ENCODE results near the gene PELI2. TPM values are rescaled to one million over a fixed set of nuclear protein-coding genes. Genes with fewer than 3 reads are reported as not detected.

The PELI2 gene
- total RNA-seq, 1 experiment from 2014 or later: 23.5 TPM

DNA sequence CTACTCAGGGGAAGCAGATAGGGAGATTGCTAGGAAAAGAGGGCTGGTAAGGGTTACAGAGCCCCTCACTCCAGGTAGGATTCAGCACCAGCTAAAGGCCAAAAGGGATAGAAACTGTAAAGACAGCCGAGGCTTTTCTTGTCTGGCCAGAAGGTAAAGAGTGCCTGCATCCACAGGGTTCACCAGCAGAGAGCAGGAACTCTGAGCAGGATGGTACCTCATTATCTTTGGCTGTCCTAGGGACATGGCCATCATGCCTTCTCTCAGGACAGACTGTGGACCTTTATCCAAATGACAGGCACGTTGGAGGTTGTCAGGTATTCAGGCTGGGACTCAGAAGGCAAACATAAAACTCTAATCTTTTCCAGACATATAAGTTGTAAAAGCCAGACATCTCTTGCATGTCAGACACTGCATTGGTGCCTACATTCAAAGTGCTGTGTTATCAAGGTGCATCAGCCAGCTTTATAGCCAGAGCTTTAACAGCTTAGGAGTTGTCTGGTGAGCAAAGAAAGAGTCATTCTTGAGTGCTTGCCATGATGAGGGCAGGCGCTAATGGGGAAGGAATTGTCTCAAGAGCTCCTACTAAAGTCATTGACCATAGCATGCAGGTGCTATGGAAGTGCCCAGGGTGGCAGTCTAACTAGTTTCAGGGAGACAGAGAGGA is 89.5 kb downstream of the PELI2 start (continued):
- TF ChIP-seq TCF7 (CRISPR knock-in tag; IDR thresholded peaks at IDR 0.05; ENCODE audit: low read depth): no peak
- TF ChIP-seq, protein P1, sequence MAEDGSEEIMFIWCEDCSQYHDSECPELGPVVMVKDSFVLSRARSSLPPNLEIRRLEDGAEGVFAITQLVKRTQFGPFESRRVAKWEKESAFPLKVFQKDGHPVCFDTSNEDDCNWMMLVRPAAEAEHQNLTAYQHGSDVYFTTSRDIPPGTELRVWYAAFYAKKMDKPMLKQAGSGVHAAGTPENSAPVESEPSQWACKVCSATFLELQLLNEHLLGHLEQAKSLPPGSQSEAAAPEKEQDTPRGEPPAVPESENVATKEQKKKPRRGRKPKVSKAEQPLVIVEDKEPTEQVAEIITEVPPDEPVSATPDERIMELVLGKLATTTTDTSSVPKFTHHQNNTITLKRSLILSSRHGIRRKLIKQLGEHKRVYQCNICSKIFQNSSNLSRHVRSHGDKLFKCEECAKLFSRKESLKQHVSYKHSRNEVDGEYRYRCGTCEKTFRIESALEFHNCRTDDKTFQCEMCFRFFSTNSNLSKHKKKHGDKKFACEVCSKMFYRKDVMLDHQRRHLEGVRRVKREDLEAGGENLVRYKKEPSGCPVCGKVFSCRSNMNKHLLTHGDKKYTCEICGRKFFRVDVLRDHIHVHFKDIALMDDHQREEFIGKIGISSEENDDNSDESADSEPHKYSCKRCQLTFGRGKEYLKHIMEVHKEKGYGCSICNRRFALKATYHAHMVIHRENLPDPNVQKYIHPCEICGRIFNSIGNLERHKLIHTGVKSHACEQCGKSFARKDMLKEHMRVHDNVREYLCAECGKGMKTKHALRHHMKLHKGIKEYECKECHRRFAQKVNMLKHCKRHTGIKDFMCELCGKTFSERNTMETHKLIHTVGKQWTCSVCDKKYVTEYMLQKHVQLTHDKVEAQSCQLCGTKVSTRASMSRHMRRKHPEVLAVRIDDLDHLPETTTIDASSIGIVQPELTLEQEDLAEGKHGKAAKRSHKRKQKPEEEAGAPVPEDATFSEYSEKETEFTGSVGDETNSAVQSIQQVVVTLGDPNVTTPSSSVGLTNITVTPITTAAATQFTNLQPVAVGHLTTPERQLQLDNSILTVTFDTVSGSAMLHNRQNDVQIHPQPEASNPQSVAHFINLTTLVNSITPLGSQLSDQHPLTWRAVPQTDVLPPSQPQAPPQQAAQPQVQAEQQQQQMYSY (CRISPR knock-in tag; IDR thresholded peaks at IDR 0.05): no peak
- no peak for TF ChIP-seq ZNF396 (CRISPR knock-in tag; IDR thresholded peaks at IDR 0.05; ENCODE audit: borderline replicate concordance)

DNA sequence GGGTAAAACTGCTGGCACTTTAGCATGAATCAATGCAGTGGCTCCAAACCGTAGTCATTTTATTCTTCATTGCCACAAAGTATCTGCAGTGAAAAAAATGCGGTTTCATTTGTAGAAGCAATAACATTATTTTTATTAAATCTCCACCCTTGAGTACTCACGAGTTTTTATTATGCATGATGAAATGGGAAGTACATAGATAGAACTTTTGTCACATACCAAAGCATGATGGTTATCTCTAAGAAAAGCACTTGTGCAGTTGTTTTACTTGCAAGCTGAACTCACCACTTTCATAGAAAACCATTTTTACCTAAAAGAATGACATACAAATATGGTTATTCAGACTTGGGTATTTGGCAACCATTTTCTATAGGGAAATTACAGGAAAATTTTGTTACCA is 90.3 kb downstream of the PELI2 start:
- CTCF ChIA-PET: no interaction called here
- H3K27ac Mint-ChIP-seq: no peak overlapping the region
- H3K9me3 Mint-ChIP-seq: no peaks in the 10 kb centered on the region
- H3K4me3 Mint-ChIP-seq: no peak overlapping the region
- ATAC-seq (no peak), DNase-seq (ENCODE audit: low spot score) (no peak)
- POLR2A ChIA-PET: no interaction called here
- H3K4me1 Mint-ChIP-seq: peaks cover 12% of the 10 kb centered on the region
- no peaks in the 10 kb centered on the region for H3K27me3 Mint-ChIP-seq (ENCODE audit: low read depth)
- H3K36me3 Mint-ChIP-seq: no peaks in the 10 kb centered on the region
- TF ChIP-seq, protein P2, sequence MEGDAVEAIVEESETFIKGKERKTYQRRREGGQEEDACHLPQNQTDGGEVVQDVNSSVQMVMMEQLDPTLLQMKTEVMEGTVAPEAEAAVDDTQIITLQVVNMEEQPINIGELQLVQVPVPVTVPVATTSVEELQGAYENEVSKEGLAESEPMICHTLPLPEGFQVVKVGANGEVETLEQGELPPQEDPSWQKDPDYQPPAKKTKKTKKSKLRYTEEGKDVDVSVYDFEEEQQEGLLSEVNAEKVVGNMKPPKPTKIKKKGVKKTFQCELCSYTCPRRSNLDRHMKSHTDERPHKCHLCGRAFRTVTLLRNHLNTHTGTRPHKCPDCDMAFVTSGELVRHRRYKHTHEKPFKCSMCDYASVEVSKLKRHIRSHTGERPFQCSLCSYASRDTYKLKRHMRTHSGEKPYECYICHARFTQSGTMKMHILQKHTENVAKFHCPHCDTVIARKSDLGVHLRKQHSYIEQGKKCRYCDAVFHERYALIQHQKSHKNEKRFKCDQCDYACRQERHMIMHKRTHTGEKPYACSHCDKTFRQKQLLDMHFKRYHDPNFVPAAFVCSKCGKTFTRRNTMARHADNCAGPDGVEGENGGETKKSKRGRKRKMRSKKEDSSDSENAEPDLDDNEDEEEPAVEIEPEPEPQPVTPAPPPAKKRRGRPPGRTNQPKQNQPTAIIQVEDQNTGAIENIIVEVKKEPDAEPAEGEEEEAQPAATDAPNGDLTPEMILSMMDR (IDR thresholded peaks at IDR 0.05): no peak
- no peak for TF ChIP-seq GTF2I (CRISPR knock-in tag; conservative IDR thresholded peaks at IDR 0.05)
- TF ChIP-seq, protein P3, sequence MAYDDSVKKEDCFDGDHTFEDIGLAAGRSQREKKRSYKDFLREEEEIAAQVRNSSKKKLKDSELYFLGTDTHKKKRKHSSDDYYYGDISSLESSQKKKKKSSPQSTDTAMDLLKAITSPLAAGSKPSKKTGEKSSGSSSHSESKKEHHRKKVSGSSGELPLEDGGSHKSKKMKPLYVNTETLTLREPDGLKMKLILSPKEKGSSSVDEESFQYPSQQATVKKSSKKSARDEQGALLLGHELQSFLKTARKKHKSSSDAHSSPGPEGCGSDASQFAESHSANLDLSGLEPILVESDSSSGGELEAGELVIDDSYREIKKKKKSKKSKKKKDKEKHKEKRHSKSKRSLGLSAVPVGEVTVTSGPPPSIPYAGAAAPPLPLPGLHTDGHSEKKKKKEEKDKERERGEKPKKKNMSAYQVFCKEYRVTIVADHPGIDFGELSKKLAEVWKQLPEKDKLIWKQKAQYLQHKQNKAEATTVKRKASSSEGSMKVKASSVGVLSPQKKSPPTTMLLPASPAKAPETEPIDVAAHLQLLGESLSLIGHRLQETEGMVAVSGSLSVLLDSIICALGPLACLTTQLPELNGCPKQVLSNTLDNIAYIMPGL (CRISPR knock-in tag; IDR thresholded peaks at IDR 0.05): no peak
- TF ChIP-seq, protein P4, sequence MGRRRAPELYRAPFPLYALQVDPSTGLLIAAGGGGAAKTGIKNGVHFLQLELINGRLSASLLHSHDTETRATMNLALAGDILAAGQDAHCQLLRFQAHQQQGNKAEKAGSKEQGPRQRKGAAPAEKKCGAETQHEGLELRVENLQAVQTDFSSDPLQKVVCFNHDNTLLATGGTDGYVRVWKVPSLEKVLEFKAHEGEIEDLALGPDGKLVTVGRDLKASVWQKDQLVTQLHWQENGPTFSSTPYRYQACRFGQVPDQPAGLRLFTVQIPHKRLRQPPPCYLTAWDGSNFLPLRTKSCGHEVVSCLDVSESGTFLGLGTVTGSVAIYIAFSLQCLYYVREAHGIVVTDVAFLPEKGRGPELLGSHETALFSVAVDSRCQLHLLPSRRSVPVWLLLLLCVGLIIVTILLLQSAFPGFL (CRISPR knock-in tag; IDR thresholded peaks at IDR 0.05; ENCODE audit: borderline replicate concordance): no peak
- no peak for TF ChIP-seq IRF2 (CRISPR knock-in tag; IDR thresholded peaks at IDR 0.05; ENCODE audit: borderline replicate concordance, low read depth)
- TF ChIP-seq, protein P5, sequence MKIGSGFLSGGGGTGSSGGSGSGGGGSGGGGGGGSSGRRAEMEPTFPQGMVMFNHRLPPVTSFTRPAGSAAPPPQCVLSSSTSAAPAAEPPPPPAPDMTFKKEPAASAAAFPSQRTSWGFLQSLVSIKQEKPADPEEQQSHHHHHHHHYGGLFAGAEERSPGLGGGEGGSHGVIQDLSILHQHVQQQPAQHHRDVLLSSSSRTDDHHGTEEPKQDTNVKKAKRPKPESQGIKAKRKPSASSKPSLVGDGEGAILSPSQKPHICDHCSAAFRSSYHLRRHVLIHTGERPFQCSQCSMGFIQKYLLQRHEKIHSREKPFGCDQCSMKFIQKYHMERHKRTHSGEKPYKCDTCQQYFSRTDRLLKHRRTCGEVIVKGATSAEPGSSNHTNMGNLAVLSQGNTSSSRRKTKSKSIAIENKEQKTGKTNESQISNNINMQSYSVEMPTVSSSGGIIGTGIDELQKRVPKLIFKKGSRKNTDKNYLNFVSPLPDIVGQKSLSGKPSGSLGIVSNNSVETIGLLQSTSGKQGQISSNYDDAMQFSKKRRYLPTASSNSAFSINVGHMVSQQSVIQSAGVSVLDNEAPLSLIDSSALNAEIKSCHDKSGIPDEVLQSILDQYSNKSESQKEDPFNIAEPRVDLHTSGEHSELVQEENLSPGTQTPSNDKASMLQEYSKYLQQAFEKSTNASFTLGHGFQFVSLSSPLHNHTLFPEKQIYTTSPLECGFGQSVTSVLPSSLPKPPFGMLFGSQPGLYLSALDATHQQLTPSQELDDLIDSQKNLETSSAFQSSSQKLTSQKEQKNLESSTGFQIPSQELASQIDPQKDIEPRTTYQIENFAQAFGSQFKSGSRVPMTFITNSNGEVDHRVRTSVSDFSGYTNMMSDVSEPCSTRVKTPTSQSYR (CRISPR knock-in tag; IDR thresholded peaks at IDR 0.05): no peak
- TF ChIP-seq JUN (CRISPR knock-in tag; IDR thresholded peaks at IDR 0.05): no peak
- no peak for TF ChIP-seq ZBTB21 (CRISPR knock-in tag; IDR thresholded peaks at IDR 0.05; ENCODE audit: borderline replicate concordance)
- TF ChIP-seq, protein P1 (CRISPR knock-in tag; IDR thresholded peaks at IDR 0.05): no peak
- TF ChIP-seq, protein P6, sequence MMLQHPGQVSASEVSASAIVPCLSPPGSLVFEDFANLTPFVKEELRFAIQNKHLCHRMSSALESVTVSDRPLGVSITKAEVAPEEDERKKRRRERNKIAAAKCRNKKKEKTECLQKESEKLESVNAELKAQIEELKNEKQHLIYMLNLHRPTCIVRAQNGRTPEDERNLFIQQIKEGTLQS (CRISPR knock-in tag; conservative IDR thresholded peaks at IDR 0.05): no peak
- no peak for TF ChIP-seq SMAD4 (CRISPR knock-in tag; IDR thresholded peaks at IDR 0.05)
- TF ChIP-seq NFE2L1 (CRISPR knock-in tag; IDR thresholded peaks at IDR 0.05): no peak
- no peak for TF ChIP-seq SOX15 (CRISPR knock-in tag; IDR thresholded peaks at IDR 0.05)
- TF ChIP-seq, protein P7, sequence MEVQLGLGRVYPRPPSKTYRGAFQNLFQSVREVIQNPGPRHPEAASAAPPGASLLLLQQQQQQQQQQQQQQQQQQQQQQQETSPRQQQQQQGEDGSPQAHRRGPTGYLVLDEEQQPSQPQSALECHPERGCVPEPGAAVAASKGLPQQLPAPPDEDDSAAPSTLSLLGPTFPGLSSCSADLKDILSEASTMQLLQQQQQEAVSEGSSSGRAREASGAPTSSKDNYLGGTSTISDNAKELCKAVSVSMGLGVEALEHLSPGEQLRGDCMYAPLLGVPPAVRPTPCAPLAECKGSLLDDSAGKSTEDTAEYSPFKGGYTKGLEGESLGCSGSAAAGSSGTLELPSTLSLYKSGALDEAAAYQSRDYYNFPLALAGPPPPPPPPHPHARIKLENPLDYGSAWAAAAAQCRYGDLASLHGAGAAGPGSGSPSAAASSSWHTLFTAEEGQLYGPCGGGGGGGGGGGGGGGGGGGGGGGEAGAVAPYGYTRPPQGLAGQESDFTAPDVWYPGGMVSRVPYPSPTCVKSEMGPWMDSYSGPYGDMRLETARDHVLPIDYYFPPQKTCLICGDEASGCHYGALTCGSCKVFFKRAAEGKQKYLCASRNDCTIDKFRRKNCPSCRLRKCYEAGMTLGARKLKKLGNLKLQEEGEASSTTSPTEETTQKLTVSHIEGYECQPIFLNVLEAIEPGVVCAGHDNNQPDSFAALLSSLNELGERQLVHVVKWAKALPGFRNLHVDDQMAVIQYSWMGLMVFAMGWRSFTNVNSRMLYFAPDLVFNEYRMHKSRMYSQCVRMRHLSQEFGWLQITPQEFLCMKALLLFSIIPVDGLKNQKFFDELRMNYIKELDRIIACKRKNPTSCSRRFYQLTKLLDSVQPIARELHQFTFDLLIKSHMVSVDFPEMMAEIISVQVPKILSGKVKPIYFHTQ (CRISPR knock-in tag; IDR thresholded peaks at IDR 0.05): no peak
- TF ChIP-seq ZNF219 (CRISPR knock-in tag; IDR thresholded peaks at IDR 0.05; ENCODE audit: borderline replicate concordance): no peak

Data from WTC11 (cell line).